OCI-LY3 (cell line): ENCODE data around the gene MAST2.

ENCODE experiments used
- H2AFZ ChIP-seq: fragments of 200-600, 300-600 bp; shearing (Covaris generic); 2 replicates; pipeline ENCODE4 v1.6.0; 2014; ENCODE audit warnings: antibody characterized with exemption, low read depth, low read length
- H3K27ac ChIP-seq: fragments of 200-600, 300-600 bp; sonication (generic); 2 replicates; pipeline ENCODE4 v1.5.1; 2014; ENCODE audit warnings: mild to moderate bottlenecking, low read length, moderate library complexity, mixed read lengths
- H3K27me3 ChIP-seq: fragments of 200-600, 300-600 bp; sonication (generic); 2 replicates; pipeline ENCODE4 v1.6.1; 2014; ENCODE audit warnings: low read depth, low read length, mixed read lengths
- H3K36me3 ChIP-seq: fragments of 200-600, 300-600 bp; sonication (generic); replicated peaks from 2 replicates; pipeline ENCODE3; 2014; ENCODE audit warnings: low read depth, low read length, mixed read lengths
- H3K4me1 ChIP-seq: fragments of 300-600, 200-600 bp; sonication (generic); 2 replicates; pipeline ENCODE4 v1.6.1; 2014; ENCODE audit warnings: low read length, mixed read lengths
- H3K4me2 ChIP-seq: fragments of 200-600, 300-600 bp; sonication (generic); 2 replicates; pipeline ENCODE4 v1.6.1; 2014; ENCODE audit warnings: low read length, mixed read lengths
- H3K4me3 ChIP-seq: fragments of 300-600, 200-600 bp; sonication (generic); 2 replicates; pipeline ENCODE4 v1.5.1; 2014; ENCODE audit warnings: antibody characterized with exemption, mild to moderate bottlenecking, low read length, moderate library complexity
- H3K79me2 ChIP-seq: fragments of 300-600, 200-600 bp; shearing (Covaris generic); 2 replicates; pipeline ENCODE4 v1.6.1; 2014; ENCODE audit warnings: mild to moderate bottlenecking, low read length, mixed read lengths
- H3K9ac ChIP-seq: fragments of 300-600, 200-600 bp; shearing (Covaris generic); 2 replicates; pipeline ENCODE4 v1.6.0; 2014; ENCODE audit warnings: mild to moderate bottlenecking, low read length, moderate library complexity
- H3K9me3 ChIP-seq: fragments of 200-600, 300-600 bp; shearing (Covaris generic); 2 replicates; pipeline ENCODE4 v1.6.1; 2014; ENCODE audit warnings: low read length, mixed read lengths; ENCODE audit not compliant: insufficient read depth
- H4K20me1 ChIP-seq: fragments of 200-600, 300-600 bp; sonication (generic); 2 replicates; pipeline ENCODE4 v1.6.1; 2016; ENCODE audit warnings: low read length, mixed read lengths; ENCODE audit not compliant: insufficient read depth
- CTCF ChIP-seq: fragments of 200-600, 300-600 bp; sonication (generic); IDR thresholded peaks from 2 replicates; pipeline ENCODE4 v1.5.1; 2014; ENCODE audit warnings: antibody characterized with exemption, low read length, low read depth
- EZH2phosphoT487 ChIP-seq: fragments of 200-600 bp; shearing (Covaris generic); IDR thresholded peaks from 2 replicates; pipeline ENCODE4 v1.6.1; 2018; ENCODE audit warnings: antibody characterized with exemption, mixed run types, low read depth

Gene MAST2

GRCh38 chr1:46058936-46059335, 255.5 kb downstream of the MAST2 start:
- Histone ChIP-seq H3K79me2 (no peaks in the 10 kb centered on the region), H3K27me3 (no peaks in the 10 kb centered on the region), H3K4me3 (no peak overlapping the region), H4K20me1 (no peaks in the 10 kb centered on the region), H3K4me1 (peaks cover 32% of the 10 kb centered on the region), H3K4me2 (no peak overlapping the region), H2AFZ (no peak overlapping the region), H3K9me3 (no peaks in the 10 kb centered on the region), H3K36me3 (peaks cover 24% of the 10 kb centered on the region), H3K9ac (no peak overlapping the region), H3K27ac (no peak overlapping the region)
- TF ChIP-seq CTCF, result no peak
- TF ChIP-seq EZH2phosphoT487, result no peak

- Histone ChIP-seq H3K4me3 (no peak overlapping the region), H3K9ac (no peak overlapping the region), H3K36me3 (peaks cover 24% of the 10 kb centered on the region), H3K9me3 (no peaks in the 10 kb centered on the region), H3K27me3 (no peaks in the 10 kb centered on the region), H3K27ac (peak overlapping the region; percentile 97; the same call in 1 of the 2 replicates), H2AFZ (no peak overlapping the region), H4K20me1 (no peaks in the 10 kb centered on the region), H3K4me1 (peaks cover 47% of the 10 kb centered on the region), H3K79me2 (no peaks in the 10 kb centered on the region), H3K4me2 (no peak overlapping the region)
- TF ChIP-seq EZH2phosphoT487, result no peak
- no peak for TF ChIP-seq CTCF
These were observed 257.7 kb downstream of the MAST2 start for GRCh38 chr1:46061146-46061545.

- H3K4me1 ChIP-seq, result peaks cover 56% of the 10 kb centered on the region
- H3K9ac ChIP-seq, result peak overlapping the region; percentile 66
- no peaks in the 10 kb centered on the region for H3K27me3 ChIP-seq
- H3K79me2 ChIP-seq, result no peaks in the 10 kb centered on the region
- H3K36me3 ChIP-seq, result peaks cover 24% of the 10 kb centered on the region
- H3K9me3 ChIP-seq, result no peaks in the 10 kb centered on the region
- no peaks in the 10 kb centered on the region for H4K20me1 ChIP-seq
- H2AFZ ChIP-seq, result peak overlapping the region; percentile 77; the same call in 1 of the 2 replicates
- peak overlapping the region; percentile 88 for H3K4me2 ChIP-seq
- H3K27ac ChIP-seq, result peak overlapping the region; percentile 97
- peak overlapping the region; percentile 74 for H3K4me3 ChIP-seq
- TF ChIP-seq EZH2phosphoT487 (no peak), CTCF (no peak)
These were observed 259.4 kb downstream of the MAST2 start for GRCh38 chr1:46062651-46063319.

GRCh38 chr1:46064708-46065107, 261.3 kb downstream of the MAST2 start:
- Histone ChIP-seq H3K79me2 (no peaks in the 10 kb centered on the region), H3K36me3 (peaks cover 17% of the 10 kb centered on the region), H3K4me3 (no peak overlapping the region), H2AFZ (no peak overlapping the region), H3K27me3 (no peaks in the 10 kb centered on the region), H3K4me2 (peak overlapping the region; percentile 24; the same call in 1 of the 2 replicates), H3K9ac (no peak overlapping the region), H3K9me3 (no peaks in the 10 kb centered on the region), H3K4me1 (peaks cover 65% of the 10 kb centered on the region), H4K20me1 (no peaks in the 10 kb centered on the region), H3K27ac (peak overlapping the region; percentile 17; the same call in 1 of the 2 replicates)
- no peak for TF ChIP-seq EZH2phosphoT487
- TF ChIP-seq CTCF, result no peak
